DMS 273 (cell line): Measurements from ENCODE around the gene CAPN15.

ENCODE experiments used
- DNase-seq: peaks from one replicate; lab custom pipeline; 2025; ENCODE audit not compliant: unreplicated experiment; lab: John Stamatoyannopoulos, UW

Gene CAPN15

DNA sequence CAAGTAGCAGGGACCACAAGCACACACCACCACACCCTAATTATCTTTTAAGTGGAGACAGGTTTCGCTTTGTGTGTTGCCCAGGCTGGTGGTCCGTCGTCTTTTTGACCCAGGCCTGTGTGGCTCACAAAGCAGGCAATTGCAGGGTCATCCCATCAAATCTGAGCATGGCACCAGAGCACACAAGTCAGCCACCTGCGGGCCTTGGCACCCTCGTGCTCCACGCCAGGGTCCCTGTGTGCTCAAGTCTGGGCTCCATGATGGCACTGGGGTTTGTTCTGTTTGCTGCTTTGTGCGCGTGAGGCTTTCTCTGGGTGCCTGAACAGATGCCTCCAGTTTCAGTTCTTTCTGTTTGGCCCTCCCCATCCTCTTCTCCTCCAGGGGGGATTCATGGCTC is 2.4 kb upstream of the CAPN15 start:
- DNase-seq, result no peak

DNA sequence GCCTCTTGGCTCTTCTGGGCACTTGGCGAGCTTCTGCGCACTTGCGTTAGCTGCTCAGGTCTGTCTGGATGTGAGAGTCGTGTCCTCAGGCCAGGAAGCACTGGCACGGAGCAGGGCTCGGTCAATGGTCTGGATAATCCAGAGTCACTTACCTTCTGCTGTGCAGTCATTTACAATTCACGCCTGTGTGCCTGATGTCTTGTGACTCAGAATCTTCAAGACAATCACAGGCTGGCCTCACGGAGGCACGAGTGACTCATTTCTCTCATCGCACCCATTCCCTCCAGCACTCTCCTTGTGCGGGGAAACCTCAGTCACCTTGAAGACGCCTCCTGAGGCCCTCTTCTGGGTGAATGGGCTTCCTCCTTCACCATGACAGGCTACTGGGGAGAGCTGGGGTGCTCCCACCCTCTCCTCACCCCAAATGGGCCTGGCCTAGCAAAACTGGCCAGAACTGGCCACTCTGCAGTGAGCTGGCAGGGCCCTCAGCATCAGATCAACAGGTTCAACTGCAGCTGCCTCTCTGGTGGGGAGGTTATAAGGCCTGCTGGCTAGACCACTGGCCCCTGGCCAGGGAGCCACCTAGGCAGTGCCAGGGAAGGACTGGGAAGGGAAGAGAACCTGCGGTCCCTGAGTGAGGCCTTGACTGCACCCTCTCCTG is 1.9 kb upstream of the CAPN15 start:
- peak; percentile 47 for DNase-seq

DNA sequence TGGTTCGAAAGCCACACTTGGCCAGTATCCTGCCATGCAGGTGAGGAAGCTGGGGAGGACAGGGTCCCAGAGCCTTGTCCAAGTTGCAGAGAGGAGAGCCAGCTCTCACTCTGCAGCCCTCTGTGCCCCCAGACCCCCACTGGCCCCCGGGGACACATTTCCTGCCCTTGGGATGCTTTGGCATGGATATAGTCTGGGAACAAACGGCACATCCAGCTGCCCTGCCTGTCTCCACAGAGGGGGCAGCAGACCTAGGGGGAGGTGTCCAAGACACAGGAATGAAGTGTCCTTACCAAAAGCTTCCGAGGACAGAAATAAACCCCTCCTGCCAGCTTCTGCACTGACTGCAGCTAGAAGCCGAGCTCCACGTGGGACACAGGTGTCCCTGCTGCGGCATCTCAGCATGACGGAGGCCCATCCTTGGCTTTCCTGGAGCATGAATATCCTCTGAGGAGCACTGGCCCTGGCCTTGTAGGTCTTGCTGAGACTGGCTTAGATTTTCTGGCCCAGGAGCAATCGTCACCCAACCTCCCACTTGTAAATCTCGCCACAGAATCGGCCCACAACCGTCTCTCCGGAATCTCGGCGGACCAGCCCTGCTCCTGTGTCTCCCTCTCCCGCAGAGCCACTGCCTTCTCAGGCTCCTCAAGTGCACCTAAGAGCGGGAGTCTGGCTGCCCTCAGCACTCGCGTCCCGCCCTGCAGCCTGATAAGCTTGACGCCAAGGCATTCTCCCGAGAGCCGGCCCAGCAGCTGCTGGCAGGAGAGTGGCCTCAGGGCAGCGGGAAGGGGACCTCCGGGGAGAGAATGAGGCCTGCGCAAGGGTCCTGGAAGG is 1.1 kb upstream of the CAPN15 start:
- DNase-seq, result peak; percentile 78

DNA sequence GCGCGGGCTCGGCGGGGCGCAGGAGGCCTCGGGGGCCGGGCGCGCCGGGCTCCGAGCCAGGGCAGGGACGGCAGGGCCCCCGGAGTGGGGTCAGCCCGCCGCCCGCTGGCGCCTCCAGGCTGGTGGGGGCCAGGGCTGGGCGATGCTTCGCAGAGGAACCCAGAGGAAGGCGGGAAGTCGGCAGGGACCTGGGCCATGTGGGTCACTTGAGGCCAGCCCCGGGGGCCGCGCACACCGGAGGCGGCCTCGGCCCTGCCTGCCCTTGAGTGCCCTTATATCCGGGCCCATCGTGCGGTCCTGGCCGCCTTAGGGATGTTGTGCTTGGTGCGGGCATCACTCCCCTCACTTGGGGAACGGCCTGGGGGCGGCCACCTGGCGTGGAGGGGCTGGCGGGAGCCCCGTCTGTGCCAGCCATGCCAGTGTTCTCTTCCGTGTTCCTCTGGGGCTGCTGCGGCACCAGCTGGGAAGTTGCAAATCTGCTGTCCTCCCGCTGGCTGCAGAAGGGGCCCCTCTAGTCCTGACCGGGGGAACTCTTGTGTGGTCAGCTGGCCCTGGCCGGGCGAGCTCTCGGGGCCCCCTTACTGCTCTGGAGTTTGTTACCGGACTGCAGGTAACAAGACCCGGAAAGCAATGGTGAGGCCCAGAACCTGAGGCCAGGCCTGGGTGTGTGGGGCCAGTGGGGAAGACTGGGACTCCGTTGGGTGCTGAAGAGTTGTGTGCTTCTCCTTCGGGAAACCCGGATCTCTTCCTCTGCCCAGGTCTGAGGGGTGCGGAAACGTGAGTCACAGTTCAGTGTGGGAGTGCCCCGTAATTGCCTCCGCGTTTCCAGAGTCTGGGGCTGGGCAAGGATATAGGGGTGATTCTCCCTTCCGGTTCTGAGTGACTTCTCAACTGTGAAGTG is 849 bp downstream of the CAPN15 start:
- DNase-seq, result peak; percentile 68

DNA sequence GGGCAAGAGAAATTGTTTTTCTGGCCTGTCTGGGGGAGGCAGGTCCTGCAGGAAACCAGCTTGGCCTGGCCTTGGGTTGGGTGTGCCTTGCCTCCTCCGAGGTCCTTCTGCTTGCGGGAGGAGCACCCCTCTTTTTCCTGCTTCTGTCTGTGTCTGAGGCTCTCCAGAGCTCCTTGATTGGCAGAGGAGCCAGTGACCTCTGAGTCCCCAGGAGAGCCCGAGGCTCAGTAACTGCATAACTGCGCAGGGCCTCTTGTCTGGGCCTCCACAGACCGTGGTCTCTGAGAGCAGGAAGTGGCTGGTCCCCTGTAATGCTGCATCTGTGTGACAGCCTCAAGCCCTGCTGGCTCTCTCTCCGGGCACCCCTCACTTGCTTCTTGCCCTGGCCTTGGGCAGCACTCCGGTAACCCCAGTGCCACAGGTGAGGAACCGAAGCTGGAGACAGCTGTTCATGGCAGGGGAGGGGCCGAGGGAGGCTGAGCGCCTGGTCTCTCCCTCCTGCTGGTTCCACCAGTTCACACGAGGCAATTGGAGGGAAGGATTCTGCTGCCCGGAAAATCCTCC is 1.6 kb downstream of the CAPN15 start:
- peak; percentile 45 for DNase-seq

DNA sequence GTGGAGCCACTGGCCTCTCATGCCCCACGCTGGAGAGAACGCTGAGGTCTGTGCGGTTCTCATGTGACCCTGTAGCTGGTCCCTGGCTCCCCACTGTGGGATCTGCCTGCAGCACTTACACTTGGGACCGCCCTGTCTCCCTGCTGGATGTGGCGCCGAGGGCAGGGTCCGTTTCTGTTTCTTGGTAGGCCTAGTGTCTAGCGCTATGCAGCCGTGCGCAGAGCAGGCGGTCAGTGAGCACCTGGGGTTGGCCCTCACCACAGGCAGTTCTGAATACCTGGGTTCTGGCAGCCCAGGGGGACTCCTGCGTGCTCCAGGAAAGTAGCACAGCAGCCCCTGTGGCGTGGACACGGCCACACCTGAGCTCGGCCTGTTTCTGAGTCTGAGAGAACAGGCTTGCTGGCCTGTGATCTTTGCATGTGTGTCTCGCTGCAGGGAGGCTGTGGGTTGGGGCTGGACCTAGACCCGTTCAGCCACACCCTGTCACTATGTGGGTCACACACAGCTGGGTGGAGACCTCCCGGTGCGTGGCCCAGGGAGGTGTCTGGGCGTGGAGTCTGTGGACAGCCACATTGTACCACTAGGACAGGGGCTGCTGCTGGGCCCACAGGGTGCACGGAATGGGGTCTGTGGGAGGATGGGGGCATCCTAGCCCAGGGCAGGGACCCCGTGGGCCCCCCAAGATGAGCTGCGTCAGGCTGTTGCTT is 2.8 kb downstream of the CAPN15 start:
- no peak for DNase-seq

DNA sequence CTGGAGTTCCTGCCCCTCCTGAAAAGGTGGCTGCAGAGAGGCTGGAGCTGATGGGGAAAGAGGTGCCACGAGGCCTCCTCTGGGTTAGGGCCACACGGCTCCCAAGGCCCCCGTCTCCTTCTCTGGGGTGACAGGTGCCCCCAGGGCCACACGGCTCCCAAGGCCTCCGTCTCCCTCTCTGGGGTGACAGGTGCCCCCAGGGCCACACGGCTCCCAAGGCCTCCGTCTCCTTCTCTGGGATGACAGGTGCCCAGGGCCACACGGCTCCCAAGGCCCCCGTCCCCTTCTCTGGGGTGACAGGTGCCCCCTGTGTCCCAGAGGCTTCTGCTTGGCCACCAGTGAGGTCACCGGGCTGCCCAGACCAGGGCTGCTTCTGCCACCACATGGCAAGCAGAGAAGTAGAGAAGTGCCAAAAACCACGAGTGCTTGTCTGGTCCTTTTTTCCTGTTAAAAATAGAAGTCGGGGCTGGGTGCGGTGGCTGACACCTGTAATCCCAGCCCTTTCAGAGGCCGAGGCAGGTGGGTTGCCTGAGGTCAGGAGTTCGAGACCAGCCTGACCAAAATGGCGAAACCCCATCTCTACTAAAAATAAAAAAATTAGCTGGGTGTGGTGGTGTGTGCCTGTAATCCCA is 4.1 kb downstream of the CAPN15 start:
- DNase-seq, result no peak

DNA sequence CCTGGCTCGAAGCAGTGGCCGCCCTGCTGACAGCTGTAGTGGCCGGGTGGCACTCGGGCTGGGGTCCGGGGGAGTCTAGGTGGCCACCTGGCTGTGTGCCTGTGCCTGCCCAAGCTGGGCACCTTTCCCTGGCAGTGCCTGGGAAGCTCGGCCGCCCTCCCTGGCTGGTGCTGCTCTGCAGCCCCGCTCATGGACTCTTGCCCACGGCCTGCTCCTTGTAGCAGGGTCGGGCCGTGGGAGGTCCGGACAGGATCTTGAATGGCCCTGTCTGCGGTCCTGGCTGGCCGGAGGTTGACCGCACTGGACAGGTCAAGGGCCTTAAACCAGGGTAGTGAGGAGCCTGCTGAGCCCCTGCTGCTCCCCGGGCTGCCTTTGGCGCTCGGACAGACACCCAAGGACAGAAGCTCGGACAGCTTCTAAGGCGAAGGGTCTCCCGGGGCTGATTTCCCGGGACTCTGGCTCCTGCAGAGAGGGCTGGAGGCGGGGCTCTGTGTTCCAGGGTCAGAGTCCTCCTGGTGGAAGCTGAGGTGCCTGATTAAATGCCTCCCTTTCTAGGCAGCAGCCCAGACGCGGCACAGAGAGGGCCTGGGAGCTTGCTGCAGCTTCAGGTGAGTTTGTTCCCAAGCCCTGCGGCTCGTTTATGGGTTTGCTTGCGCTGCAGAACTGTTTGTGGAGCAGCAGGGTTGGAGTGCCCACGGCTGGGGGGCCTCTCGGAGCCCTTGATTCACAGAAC is 6.0 kb downstream of the CAPN15 start:
- DNase-seq, result peak; percentile 34

DNA sequence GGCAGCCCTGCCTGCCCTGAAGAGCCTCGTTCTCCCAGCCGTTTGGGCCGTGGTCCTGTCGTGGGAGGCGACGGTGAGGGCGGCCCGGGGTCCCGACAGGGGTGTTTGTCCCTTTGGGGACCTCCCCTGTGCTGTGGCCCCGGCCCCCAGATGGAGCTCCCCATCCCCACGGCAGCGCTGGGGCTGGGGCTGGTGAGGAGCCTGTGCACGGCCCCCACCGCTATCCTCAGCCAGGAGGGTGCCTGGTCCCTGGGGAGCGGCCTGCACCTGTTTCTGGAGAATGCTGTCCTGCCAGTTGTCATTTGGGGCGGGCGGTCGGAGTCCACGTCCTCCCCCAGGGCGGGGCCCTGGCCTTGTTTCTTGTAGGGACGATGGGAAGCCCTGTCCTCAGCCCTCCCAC is 6.6 kb downstream of the CAPN15 start:
- DNase-seq, result no peak

DNA sequence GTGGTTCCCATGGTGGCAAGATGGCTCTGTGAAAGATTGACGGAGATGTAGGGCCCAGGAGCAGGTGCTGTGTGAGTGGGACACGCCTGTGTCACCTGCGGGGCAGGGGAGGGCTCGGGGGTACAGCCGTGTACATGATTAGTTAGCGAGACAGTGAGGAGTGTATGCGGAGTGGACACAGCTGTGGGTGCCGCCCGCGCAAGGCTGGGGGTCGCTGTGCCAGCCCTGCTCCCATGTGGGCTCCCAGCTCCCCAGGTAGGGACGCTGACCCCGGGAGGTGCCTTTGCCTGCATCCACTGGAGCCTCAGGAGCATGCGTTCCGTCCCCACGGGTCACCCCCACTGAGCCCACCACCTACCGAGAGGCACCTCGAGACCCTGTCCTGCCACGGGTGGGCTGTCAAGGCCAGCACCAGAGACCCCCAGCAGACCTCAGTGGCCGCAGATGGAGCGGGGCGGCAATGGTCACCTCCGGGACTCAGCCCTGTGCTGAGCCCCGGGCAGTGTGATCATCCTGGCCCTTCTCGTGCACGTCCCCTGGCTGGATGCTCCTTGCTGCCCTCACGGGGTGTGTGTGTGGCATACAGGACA is 7.4 kb downstream of the CAPN15 start:
- DNase-seq, result no peak

DNA sequence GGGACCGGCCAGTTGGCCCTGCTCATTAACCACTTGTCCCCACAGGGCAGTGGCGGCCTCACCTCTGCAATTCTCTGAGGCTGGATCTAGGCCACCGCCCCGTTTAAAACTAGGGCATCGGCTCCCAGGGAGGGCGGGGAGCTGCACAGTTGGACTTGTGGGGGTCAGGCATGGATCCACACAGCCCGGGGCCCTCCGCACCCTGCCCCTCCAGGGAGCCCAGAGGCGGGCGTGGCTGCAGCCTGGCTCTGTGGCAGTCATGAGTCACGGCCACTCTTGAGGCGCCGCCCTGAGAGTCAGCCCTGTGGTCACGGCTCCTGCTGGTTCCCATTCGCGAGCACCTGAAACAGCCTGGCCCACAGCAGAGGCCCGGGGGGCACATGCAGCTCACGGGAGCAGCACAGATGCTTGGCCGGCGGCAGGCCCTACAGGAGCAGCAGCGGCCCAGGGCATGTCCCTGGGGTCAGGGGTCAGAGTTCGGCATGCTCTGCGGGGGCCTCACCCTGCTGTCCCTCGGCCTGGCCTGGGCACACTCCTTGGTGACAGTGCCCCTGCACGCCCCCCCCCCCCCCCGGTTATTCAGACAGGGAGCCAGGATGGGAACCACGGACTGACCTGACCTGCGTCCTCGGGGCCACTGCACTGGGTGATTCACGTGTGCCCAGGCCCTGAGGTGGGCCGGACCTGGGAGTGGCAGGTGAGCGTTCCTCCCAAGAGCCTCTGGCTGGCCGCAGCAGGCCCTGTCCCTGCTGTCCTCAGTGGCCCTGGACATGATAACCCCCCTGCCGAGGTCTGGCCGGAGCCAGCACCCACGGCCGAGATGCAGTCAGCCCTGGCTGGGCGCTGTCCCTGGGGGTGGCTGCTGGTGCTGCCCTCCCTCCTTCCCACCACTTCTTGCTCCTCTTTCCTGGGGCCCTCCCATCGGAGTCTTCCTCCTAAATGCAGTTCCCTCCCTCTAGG is 8.2 kb downstream of the CAPN15 start:
- no peak for DNase-seq

DNA sequence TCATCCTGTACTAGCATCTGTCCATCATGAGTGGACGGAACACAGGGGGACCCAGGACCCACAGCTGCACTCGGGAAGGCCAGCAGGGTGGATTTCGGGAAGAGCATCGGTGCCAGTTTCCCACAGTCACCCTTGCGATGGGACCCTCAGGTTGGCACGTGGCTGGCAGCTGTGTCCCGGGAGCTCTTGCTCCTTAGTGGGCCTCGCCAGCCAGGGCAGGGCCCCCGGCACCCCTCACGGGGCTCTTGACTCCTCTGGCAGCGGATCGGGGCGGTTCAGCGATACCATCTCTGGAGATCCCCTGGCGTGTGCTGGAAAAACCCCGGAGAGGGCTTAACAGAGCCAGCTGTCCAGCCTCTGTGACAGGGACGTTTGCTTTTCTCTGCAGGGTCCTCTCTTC is 9.2 kb downstream of the CAPN15 start:
- DNase-seq, result no peak

DNA sequence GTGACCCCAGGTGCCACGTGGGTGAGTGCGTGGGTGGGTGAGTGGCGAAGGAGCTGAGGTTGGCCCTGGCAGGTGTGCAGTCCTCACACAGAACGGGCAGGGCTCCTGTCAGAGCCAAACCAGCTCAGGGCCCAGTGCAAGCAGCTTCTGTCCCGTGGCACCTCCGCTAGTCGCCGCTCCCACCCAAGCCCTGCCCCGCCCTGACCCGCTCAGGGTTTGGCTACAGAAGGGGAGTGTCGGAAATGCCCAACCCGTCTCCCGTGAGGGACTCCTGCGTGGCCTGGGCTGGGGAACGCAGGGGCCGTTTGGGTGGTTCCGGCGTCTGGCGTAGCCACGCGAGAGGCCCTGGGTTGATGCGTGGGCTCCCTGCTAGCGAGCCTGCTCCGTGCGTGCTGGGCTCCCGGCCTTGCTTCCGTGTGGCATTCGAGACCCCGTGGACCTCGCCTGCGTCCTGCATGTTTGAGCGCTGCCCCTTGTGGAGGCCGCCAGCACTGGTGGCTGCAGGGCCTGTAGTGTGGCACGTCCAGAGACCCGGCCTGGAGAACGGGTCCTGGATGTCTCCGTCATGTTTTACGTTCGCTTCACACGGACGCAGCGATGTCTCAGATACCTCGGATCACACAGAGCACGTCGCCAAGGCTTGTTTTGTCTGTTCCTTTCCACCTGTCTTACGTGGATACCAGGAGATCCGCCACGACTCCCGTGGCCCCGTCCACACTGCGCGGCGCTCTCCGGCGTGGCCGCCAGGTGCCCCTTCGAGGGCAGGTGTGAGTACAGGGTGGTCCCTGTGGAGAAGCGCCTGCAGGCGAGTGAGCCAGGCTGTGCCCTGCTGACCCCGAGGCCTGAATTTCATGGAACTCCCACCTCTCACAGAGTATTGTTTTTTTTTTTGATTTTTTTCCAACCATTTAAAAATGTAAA is 10.2 kb downstream of the CAPN15 start:
- no peak for DNase-seq

DNA sequence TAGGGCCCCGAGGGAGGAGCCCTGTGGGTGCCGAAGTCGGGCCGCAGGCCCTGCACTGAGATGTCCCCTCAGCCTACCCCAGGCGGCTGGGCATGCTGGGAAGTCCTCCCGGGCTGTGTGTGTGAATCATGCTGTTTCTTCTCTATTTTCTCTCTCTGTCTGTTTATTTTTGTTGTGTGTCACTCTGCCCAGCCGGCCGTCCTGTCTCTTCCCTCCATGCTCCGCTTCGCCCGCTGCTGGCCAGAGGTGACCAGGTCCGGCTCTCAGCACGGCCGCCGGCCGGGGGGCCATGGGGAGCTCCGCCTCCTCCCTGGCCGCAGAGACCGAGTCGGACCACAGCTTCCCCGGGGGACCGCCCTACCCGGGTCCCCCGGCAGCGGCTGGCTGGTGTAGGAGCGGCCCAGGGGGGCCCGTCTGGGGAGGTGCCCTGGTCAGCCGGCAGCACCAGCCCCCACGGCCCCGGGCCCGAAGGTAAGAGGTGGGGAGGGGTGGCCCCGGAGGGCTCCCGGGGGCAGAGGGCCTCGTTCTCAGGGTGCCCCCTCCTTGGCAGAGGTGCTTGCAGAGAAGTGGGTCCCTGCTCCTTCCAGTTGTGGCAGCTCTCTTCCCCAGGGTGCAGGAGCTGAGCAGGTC is 12.5 kb downstream of the CAPN15 start:
- no peak for DNase-seq

DNA sequence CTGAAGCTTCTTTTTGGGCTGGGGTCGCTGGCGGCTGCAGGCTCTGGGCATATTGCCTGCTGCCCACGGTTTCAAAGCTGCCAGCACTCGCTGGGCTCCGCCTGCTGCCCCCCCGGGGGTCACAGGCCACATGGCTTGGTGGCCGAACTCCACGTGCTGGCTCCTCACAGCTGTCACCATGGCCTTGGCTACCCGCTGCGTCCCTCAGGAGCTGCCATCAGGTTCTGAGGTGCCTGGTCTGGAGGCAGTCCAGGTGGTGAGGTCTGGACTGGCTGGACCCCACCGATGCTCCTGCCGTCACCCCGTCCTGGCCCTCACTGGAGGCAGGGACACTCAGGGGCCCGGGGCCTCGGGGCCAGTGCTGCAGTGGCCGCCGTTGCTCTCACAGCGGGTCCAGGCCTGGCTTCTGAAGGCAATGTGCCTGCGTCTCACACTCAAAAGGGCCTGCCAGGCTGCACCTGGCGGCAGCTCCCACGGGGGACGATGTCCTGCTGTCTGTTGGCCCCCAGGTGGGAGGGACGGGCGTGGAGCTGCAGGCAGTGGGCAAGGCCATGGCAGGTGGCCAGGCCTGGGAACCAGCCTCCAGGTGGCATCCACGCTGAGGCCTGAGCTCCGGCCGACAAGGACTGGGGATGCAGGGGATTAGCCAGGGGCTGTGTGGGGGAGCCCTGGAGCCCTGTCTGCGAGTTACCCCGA is 13.3 kb downstream of the CAPN15 start:
- no peak for DNase-seq
